Glutamatergic neuron (in vitro differentiated cells): ENCODE results near the gene DSE. TPM values are rescaled to one million over a fixed set of nuclear protein-coding genes. Genes with fewer than 3 reads are reported as not detected.
A peak's percentile ranks its signal among the peaks of the same experiment; 100 is the strongest.

Experiments used
- DNase-seq: peaks from one replicate; pipeline ENCODE4 v3.0.0; 2022
- H3K27ac Mint-ChIP-seq: one replicate; pipeline ENCODE4 v1.8.0; 2020; ENCODE audit warnings: mild to moderate bottlenecking, mixed read lengths, inconsistent platforms; ENCODE audit not compliant: unreplicated experiment
- H3K27me3 Mint-ChIP-seq: one replicate; pipeline ENCODE4 v1.8.0; 2020; ENCODE audit warnings: mild to moderate bottlenecking, moderate library complexity, mixed read lengths, inconsistent platforms; ENCODE audit not compliant: unreplicated experiment
- H3K36me3 Mint-ChIP-seq: one replicate; pipeline ENCODE4 v1.8.0; 2020; ENCODE audit warnings: mild to moderate bottlenecking, mixed read lengths, inconsistent platforms; ENCODE audit not compliant: unreplicated experiment
- H3K4me1 Mint-ChIP-seq: one replicate; pipeline ENCODE4 v1.8.0; 2020; ENCODE audit warnings: mild to moderate bottlenecking, low read depth, mixed read lengths, inconsistent platforms; ENCODE audit not compliant: unreplicated experiment
- H3K4me3 Mint-ChIP-seq: one replicate; pipeline ENCODE4 v1.8.0; 2020; ENCODE audit warnings: mild to moderate bottlenecking, mixed read lengths, inconsistent platforms; ENCODE audit not compliant: unreplicated experiment
- H3K9me3 Mint-ChIP-seq: one replicate; pipeline ENCODE4 v1.8.0; 2020; ENCODE audit warnings: mild to moderate bottlenecking, moderate library complexity, mixed read lengths, inconsistent platforms; ENCODE audit not compliant: unreplicated experiment
- total RNA-seq: library from RNA; stranded (reverse); fragmentation: NEBNext Ultra II Directional; extraction: Animal tissue kit (Norgen Biotek cat#: 25700); gene quantifications from one replicate; pipeline ENCODE4 v1.2.1, GENCODE V29; 2021; ENCODE audit not compliant: unreplicated experiment
- TF ChIP-seq, protein P1 (sequence below): fragments of 200-600 bp; sonication (generic); IDR thresholded peaks from one replicate; pipeline ENCODE4 v1.5.0; 2021; ENCODE audit not compliant: partially characterized antibody, unreplicated experiment

The DSE gene
- total RNA-seq, 1 donor from 2014 or later: 12.0 TPM

DNA sequence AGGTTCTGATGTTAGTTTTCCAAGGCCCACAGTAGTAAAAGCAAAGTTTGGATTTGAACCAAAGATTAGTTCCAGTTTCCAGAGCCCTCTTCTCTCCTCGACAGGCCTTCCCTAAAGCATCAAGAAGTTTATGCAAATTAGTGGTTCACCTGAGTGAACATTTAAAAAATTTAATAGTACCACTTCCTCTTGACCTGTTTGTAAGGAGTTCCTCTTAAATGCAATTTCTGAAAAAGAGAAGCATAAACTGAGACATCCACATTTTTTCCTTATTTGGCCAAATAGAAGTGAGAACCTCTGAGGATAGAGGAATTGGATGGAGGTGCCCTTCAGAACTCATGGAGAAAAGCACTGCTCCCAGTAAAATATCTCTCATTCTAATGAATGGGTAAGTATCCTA lies 1.2 kb upstream of the DSE start:
- Mint-ChIP-seq H3K4me1 (peaks cover 4% of the 10 kb centered on the region), H3K4me3 (peak overlapping the region; percentile 92), H3K27me3 (peaks cover 4% of the 10 kb centered on the region), H3K9me3 (no peaks in the 10 kb centered on the region), H3K36me3 (no peaks in the 10 kb centered on the region), H3K27ac (no peak overlapping the region)
- DNase-seq: no peak
- TF ChIP-seq, protein P1, sequence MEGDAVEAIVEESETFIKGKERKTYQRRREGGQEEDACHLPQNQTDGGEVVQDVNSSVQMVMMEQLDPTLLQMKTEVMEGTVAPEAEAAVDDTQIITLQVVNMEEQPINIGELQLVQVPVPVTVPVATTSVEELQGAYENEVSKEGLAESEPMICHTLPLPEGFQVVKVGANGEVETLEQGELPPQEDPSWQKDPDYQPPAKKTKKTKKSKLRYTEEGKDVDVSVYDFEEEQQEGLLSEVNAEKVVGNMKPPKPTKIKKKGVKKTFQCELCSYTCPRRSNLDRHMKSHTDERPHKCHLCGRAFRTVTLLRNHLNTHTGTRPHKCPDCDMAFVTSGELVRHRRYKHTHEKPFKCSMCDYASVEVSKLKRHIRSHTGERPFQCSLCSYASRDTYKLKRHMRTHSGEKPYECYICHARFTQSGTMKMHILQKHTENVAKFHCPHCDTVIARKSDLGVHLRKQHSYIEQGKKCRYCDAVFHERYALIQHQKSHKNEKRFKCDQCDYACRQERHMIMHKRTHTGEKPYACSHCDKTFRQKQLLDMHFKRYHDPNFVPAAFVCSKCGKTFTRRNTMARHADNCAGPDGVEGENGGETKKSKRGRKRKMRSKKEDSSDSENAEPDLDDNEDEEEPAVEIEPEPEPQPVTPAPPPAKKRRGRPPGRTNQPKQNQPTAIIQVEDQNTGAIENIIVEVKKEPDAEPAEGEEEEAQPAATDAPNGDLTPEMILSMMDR: no peak

DNA sequence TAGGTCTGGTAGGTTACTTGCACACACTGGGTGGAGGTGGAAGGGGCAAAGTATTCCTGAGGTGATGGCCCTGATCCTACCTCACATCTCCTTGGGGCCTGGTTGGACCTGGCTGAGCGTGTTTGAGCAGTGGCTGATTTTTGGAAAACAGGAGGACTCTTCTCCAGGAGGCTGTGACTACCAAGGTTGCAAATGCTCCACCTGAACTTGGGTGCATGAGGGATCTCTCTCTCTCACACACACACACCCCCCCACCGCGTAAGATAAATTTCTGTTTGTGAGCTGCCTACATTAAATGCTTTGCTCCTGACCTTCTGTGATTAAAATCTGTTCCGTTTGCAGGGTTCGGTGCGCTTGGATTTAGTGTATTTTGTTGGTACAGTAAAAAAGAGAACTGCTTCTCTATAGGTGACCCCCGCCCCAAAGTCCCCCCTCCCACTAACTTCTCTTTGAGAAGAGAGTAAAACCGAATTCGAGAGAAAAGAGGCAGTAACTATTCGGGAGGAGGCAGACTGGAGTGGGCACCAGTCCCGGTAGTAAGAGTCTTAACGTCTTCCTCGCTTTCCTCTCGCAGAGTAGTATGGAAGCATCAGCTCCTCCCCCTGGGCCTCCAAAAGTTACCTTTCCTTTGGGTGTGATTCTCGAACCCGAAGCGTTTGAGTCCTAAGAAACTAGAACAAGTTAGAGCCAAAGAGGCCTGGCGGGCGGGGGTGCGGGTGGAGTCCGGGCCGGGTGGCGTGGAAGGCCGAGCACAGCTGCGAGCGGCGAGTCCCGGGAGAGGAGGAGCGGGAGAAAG lies 585 bp upstream of the DSE start:
- H3K36me3 Mint-ChIP-seq: no peaks in the 10 kb centered on the region
- H3K27ac Mint-ChIP-seq: peak overlapping the region; percentile 22
- H3K4me1 Mint-ChIP-seq: peaks cover 4% of the 10 kb centered on the region
- H3K4me3 Mint-ChIP-seq: peak overlapping the region; percentile 92
- peaks cover 4% of the 10 kb centered on the region for H3K27me3 Mint-ChIP-seq
- DNase-seq: no peak
- TF ChIP-seq, protein P1: no peak
- no peaks in the 10 kb centered on the region for H3K9me3 Mint-ChIP-seq

DNA sequence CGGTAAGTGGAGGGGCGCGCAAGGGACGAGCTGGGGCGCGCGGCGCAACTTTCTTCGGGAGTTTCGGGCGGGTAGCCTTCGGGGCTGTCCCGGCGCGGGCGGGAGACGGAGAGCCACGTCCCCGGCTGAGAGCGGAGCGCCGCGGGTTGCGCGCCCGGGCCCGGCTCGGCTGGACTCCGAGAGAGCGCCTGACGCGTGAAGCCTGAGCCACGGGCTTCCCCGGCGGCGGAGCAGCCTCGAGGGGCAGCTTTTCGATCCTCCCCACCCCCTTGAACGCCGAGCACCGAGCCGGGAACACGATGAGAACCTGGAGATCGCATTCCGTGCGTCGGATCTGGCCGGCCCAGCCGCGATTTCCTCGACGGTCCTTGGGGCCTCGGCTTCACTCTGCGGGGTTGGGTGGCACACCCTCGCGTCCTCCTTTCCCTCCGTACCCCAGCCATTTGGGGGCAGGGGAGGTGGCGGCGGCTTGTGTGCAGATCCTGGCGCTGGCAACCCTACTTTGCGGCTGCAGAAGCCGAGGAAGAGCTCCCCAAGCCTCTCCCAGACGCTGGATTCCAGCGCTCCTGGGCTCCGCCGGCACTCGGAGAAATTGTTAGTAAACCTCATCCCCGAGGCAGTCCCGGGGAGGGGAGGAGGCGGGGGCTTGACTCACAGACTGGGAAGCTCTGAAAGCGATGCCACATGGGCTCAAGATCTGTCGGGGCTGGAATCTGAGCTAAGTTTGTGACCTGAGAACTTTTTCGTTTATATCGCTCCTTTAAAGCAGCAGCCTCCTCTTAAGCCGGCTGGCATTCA lies 572 bp downstream of the DSE start:
- Mint-ChIP-seq H3K36me3 (no peaks in the 10 kb centered on the region), H3K27me3 (peaks cover 4% of the 10 kb centered on the region), H3K9me3 (no peaks in the 10 kb centered on the region), H3K4me1 (peaks cover 4% of the 10 kb centered on the region), H3K4me3 (peak overlapping the region; percentile 85), H3K27ac (no peak overlapping the region)
- DNase-seq: peak; percentile 65
- TF ChIP-seq, protein P1: no peak

DNA sequence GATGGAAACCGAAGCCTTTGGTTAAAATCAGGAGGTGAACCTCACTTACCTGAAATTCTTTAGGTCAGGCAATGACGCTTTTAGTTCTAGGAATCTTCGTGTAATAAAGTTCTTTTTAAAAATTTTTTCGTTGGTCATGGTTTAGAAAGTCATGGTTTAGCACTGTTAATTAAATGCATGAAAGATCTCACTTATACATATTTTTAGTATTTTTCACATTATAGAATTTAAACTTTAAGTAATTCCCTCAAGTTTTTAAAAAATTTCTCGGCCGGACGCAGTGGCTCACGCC lies 1.1 kb downstream of the DSE start:
- Mint-ChIP-seq H3K4me3 (peak overlapping the region; percentile 85), H3K27ac (no peak overlapping the region), H3K36me3 (no peaks in the 10 kb centered on the region), H3K9me3 (no peaks in the 10 kb centered on the region), H3K27me3 (peaks cover 4% of the 10 kb centered on the region), H3K4me1 (peaks cover 4% of the 10 kb centered on the region)
- no peak for DNase-seq
- TF ChIP-seq, protein P1: no peak

DNA sequence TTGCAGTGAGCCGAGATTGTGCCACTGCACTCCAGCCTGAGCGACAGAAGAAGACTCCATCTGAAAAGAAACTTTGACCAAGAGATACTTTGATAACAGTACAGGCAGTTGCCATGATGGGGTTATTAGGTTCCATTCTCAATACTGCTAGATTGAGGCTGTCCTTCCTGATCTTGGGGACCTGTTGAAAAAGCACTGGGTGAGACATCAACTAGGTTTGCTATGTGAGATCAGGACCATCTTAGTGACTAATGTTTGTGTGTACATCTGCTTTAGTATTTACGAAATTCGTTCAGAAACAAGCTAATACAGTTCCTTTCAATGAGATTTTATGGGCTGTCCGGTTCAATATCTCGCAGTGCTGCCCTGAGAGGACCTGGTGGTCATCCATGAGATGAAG lies 2.6 kb downstream of the DSE start:
- Mint-ChIP-seq H3K4me1 (no peaks in the 10 kb centered on the region), H3K27ac (no peak overlapping the region), H3K27me3 (peaks cover 4% of the 10 kb centered on the region), H3K4me3 (no peak overlapping the region), H3K9me3 (no peaks in the 10 kb centered on the region), H3K36me3 (no peaks in the 10 kb centered on the region)
- no peak for DNase-seq
- TF ChIP-seq, protein P1: no peak
